SK-N-SH (cell line): Measurements from ENCODE around the gene ACE.

Experiments
- CHD2 ChIP-seq: fragments of 150-350 bp; IDR thresholded peaks from 2 replicates; pipeline ENCODE4 v1.6.1; 2018; ENCODE audit warnings: low read length; ENCODE audit not compliant: partially characterized antibody
- CTCF ChIP-seq: fragments of 200-600 bp; sonication (generic); IDR thresholded peaks from 2 replicates; pipeline ENCODE4 v1.6.1; 2017; ENCODE audit warnings: antibody characterized with exemption, mild to moderate bottlenecking, moderate library complexity
- FOXM1 ChIP-seq: IDR thresholded peaks from 2 replicates; pipeline ENCODE4 v1.4.0; 2012; ENCODE audit warnings: low read depth, mild to moderate bottlenecking
- MXI1 ChIP-seq: IDR thresholded peaks from 2 replicates; pipeline ENCODE4 v1.6.1; 2012; ENCODE audit warnings: mild to moderate bottlenecking, low read depth, low read length, improper control_type of control experiment
- PBX3 ChIP-seq: IDR thresholded peaks from 2 replicates; pipeline ENCODE4; 2012
- POLR2AphosphoS5 ChIP-seq: IDR thresholded peaks from 2 replicates; pipeline ENCODE4 v1.6.1; 2012; ENCODE audit warnings: low read depth, low read length
- SIN3A ChIP-seq: IDR thresholded peaks from 2 replicates; pipeline ENCODE4 v1.6.1; 2012; ENCODE audit warnings: low read depth, mild to moderate bottlenecking, low read length, moderate library complexity, borderline replicate concordance
- SMC3 ChIP-seq: IDR thresholded peaks from 2 replicates; pipeline ENCODE4 v1.6.1; 2012; ENCODE audit warnings: low read depth, low read length, improper control_type of control experiment
- ZBTB33 ChIP-seq: IDR thresholded peaks from 2 replicates; pipeline ENCODE4 v1.4.0; 2012; ENCODE audit warnings: low read depth, borderline replicate concordance

GRCh38 chr17:63496177-63496576 is 19.3 kb downstream of the ACE start:
- TF ChIP-seq PBX3 (no peak), POLR2AphosphoS5 (no peak), CTCF (no peak), FOXM1 (no peak), CHD2 (no peak), MXI1 (no peak), SIN3A (no peak), ZBTB33 (no peak), SMC3 (no peak)
